ENCODE results near the gene DSG4. TPM values are rescaled to one million over a fixed set of nuclear protein-coding genes. Genes with fewer than 3 reads are reported as not detected.

The DSG4 gene, protein sequence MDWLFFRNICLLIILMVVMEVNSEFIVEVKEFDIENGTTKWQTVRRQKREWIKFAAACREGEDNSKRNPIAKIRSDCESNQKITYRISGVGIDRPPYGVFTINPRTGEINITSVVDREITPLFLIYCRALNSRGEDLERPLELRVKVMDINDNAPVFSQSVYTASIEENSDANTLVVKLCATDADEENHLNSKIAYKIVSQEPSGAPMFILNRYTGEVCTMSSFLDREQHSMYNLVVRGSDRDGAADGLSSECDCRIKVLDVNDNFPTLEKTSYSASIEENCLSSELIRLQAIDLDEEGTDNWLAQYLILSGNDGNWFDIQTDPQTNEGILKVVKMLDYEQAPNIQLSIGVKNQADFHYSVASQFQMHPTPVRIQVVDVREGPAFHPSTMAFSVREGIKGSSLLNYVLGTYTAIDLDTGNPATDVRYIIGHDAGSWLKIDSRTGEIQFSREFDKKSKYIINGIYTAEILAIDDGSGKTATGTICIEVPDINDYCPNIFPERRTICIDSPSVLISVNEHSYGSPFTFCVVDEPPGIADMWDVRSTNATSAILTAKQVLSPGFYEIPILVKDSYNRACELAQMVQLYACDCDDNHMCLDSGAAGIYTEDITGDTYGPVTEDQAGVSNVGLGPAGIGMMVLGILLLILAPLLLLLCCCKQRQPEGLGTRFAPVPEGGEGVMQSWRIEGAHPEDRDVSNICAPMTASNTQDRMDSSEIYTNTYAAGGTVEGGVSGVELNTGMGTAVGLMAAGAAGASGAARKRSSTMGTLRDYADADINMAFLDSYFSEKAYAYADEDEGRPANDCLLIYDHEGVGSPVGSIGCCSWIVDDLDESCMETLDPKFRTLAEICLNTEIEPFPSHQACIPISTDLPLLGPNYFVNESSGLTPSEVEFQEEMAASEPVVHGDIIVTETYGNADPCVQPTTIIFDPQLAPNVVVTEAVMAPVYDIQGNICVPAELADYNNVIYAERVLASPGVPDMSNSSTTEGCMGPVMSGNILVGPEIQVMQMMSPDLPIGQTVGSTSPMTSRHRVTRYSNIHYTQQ
- total RNA-seq = not detected in 2 replicates

DNA sequence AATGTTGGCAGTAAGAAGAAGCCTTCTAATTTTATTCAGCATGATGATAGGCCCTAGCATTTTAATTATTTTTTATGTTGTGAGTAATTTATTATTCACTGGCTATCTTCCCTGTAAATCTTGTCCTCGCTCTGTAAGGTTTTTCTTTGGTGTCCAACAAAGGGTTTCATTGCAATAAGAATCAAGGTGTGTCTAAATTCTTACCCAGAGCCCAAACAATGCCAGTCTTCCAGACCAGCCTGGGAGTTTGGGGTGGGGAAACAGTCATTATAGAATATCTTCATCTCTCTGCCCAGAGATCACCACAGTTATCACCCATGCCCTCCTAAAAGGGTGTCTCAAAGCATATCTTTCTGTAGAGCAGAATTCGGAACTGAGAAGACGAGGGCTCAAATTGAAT lies at the start of gene DSG4:
Gene DSG4, plus strand, starts transcription at position 301 of the 400 bp plus-strand sequence. CDS start 135 bp downstream, outside the sequence.

DNA sequence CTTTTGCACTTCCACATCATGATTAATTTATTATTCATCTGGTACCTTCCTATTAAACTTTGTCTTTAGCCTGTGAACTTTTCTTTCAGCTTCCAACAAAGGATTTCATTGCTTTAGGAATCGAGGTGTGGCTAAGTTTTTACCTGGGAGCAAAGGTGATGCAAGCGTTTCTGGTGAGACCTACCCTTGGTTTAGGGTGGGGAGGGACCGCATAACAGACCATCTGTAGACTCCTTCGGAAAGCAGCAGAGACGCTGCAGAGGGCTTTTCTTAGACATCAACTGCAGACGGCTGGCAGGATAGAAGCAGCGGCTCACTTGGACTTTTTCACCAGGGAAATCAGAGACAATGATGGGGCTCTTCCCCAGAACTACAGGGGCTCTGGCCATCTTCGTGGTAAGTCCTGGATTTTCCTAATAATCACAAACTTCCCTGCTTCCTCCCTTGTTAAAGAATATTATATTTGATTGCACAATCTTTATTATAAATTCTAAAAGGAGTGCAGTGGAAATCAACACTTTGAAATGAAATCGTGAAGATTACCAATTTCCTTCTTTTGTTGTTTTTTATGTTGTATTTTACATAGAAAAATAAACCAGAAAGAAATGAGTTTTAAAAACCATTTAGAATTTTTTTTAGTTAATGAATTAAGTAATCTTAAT lies 71.1 kb downstream of the DSG4 start, which contains the start of gene DSG3:
Gene DSG3, plus strand, starts transcription at position 212 of the 662 bp plus-strand sequence. Its CDS starts 137 bp downstream, at position 349.

Other genes with a start within 250 kb of the DSG4 start
- gene DSC1, start 213.9 kb upstream of the DSG4 start, total RNA-seq = not detected in 2 replicates
- not detected in 2 replicates for gene DSG1, start 58.6 kb upstream of the DSG4 start, total RNA-seq
- gene DSG3, start 71.0 kb downstream of the DSG4 start, total RNA-seq = under 0.01 and 0.13 TPM in 2 replicates
- 3.8 and 5.2 TPM in 2 replicates for gene DSG2, start 121.4 kb downstream of the DSG4 start, total RNA-seq
- gene TTR, start 215.1 kb downstream of the DSG4 start, total RNA-seq = not detected in 2 replicates

Data from smooth muscle cell of the pulmonary artery (primary cell).